HG03565 (cell line): ENCODE data around the gene RTN4RL2.

Source experiments
- ATAC-seq: cut with Tn5 transposase; IDR thresholded peaks from one replicate; pipeline ENCODE4 v1.9.1; 2021; ENCODE audit warnings: mild to moderate bottlenecking, moderate library complexity; ENCODE audit not compliant: unreplicated experiment

RTN4RL2 gene

GRCh38 chr11:57461841-57462489, 1.6 kb downstream of the RTN4RL2 start:
- no peak for ATAC-seq

GRCh38 chr11:57462597-57462996, 2.3 kb downstream of the RTN4RL2 start:
- no peak for ATAC-seq

- ATAC-seq, result no peak
Measured at GRCh38 chr11:57463671-57464538, 3.6 kb downstream of the RTN4RL2 start.

- ATAC-seq, result no peak
Measured at GRCh38 chr11:57464539-57465181, 4.3 kb downstream of the RTN4RL2 start.

GRCh38 chr11:57466680-57467079, 6.4 kb downstream of the RTN4RL2 start:
- ATAC-seq, result no peak

GRCh38 chr11:57467508-57468157, 7.3 kb downstream of the RTN4RL2 start:
- ATAC-seq, result no peak

- no peak for ATAC-seq
Measured at GRCh38 chr11:57468276-57468675, 7.9 kb downstream of the RTN4RL2 start.

- no peak for ATAC-seq
Measured at GRCh38 chr11:57469268-57469667, 8.9 kb downstream of the RTN4RL2 start.

GRCh38 chr11:57471496-57471895, 11.2 kb downstream of the RTN4RL2 start:
- no peak for ATAC-seq

GRCh38 chr11:57473285-57473841, 13.0 kb downstream of the RTN4RL2 start:
- no peak for ATAC-seq

- ATAC-seq, result no peak
Measured at GRCh38 chr11:57474017-57474802, 13.9 kb downstream of the RTN4RL2 start.

- no peak for ATAC-seq
Measured at GRCh38 chr11:57474803-57475115, 14.4 kb downstream of the RTN4RL2 start.

GRCh38 chr11:57475191-57475590, 14.9 kb downstream of the RTN4RL2 start:
- no peak for ATAC-seq

GRCh38 chr11:57475671-57476046, 15.3 kb downstream of the RTN4RL2 start:
- no peak for ATAC-seq

- peak; percentile 19 for ATAC-seq
Measured at GRCh38 chr11:57476047-57476756, 15.9 kb downstream of the RTN4RL2 start.

- ATAC-seq, result peak; percentile 49
Measured at GRCh38 chr11:57476757-57477506, 16.6 kb downstream of the RTN4RL2 start.

GRCh38 chr11:57477507-57478189, 17.3 kb downstream of the RTN4RL2 start:
- no peak for ATAC-seq

GRCh38 chr11:57479021-57479663, 18.8 kb downstream of the RTN4RL2 start:
- no peak for ATAC-seq
